ENCODE results near the gene TMEM69. TPM values are rescaled to one million over a fixed set of nuclear protein-coding genes. Genes with fewer than 3 reads are reported as not detected.

TMEM69 gene
- total RNA-seq, 6 experiments from 2014 or later = 7.5 to 17.5 (median 10.0) TPM

DNA sequence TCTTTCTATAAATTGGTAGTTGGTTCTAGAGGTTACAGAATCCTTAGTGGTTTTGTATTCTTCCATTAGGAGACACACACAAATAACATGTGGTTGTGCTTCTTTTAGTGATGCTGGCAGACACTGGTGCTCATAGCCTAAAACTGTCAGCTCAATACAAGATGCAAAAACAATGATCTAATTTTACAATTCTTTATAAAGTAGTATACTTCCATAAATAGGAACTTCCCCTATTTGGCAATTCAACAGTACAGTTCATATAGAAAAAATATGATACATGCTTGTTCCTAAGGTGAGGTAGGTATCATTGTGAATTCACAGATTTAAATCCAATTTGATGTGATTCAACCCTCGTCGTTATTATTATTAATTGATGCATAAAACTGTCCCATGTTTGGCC, 43.3 kb upstream of the TMEM69 start:
- no peak for DNase-seq
- no peaks in the 10 kb centered on the region for H3K27me3 ChIP-seq
- no peak overlapping the region for H3K27ac ChIP-seq
- peaks cover 0 to 7% (median 0%) of the 10 kb centered on the region in 4 donors for H3K4me1 ChIP-seq
- intact Hi-C loops (cut with DNase I) = no loop called here
- H3K4me3 ChIP-seq = no peak overlapping the region
- 95% methylated on average over 2 of the region's 2 CpGs for WGBS (ENCODE audit: insufficient coverage, low coverage, low lambda C conversion rate, missing lambda C conversion rate)
- no peaks in the 10 kb centered on the region for H3K9me3 ChIP-seq
- no peak for TF ChIP-seq POLR2A (IDR thresholded peaks at IDR 0.05)
- TF ChIP-seq, protein P1, sequence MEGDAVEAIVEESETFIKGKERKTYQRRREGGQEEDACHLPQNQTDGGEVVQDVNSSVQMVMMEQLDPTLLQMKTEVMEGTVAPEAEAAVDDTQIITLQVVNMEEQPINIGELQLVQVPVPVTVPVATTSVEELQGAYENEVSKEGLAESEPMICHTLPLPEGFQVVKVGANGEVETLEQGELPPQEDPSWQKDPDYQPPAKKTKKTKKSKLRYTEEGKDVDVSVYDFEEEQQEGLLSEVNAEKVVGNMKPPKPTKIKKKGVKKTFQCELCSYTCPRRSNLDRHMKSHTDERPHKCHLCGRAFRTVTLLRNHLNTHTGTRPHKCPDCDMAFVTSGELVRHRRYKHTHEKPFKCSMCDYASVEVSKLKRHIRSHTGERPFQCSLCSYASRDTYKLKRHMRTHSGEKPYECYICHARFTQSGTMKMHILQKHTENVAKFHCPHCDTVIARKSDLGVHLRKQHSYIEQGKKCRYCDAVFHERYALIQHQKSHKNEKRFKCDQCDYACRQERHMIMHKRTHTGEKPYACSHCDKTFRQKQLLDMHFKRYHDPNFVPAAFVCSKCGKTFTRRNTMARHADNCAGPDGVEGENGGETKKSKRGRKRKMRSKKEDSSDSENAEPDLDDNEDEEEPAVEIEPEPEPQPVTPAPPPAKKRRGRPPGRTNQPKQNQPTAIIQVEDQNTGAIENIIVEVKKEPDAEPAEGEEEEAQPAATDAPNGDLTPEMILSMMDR (IDR thresholded peaks at IDR 0.05) = no peak
- peaks cover 0 to 47% (median 1%) of the 10 kb centered on the region in 4 donors for H3K36me3 ChIP-seq
- ATAC-seq = no peak

GRCh38 chr1:45647248-45648021, 40.5 kb upstream of the TMEM69 start:
- 74% methylated on average over 7 of the region's 9 CpGs for WGBS (ENCODE audit: insufficient coverage, low coverage, low lambda C conversion rate, missing lambda C conversion rate)
- no peak overlapping the region for H3K27ac ChIP-seq
- ATAC-seq = peak; percentile 46 to 67 (median 55)

DNA sequence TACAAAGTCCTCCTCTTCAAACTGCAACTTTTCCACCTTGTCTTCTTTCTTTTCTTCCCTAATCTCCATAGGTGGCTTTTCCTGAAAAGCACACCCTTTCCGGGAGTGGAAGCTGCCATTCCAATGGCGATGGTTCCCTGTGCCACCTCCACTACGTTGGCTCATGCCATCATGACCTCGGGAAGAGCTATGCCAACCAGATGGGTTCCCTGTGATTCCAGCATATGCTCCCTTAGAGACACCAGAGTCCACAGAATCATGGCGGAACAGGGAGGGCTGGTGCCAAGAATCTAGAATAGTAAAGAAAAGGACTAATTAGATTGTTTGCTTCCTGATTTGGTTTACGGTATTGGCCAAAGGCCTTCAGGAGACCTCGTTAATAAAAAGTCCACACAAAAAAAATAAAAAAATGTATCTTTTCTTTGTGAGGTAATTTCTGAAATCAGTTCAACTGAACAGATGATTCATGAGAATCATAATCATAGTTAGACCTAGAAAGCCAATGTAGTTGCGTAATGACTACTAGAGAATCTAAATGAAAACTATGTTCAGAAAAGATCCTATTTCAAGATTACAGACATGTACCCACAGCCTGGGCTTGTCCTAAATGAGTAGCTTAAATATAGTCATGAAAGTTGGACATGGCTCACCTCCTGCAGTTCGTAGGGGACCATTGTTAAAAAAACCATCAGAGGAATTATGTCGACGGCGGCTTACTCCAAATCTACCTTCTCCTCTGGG, 33.3 kb upstream of the TMEM69 start:
- intact Hi-C loops (cut with DNase I) = no loop called here
- H3K9me3 ChIP-seq = no peaks in the 10 kb centered on the region
- H3K4me1 ChIP-seq = peaks cover 0 to 27% (median 13%) of the 10 kb centered on the region in 4 donors
- no peak overlapping the region for H3K4me3 ChIP-seq
- 93% methylated on average over 12 of the region's 12 CpGs for WGBS (ENCODE audit: insufficient coverage, low coverage, low lambda C conversion rate, missing lambda C conversion rate)
- TF ChIP-seq, protein P1 (IDR thresholded peaks at IDR 0.05) = no peak
- TF ChIP-seq POLR2A (IDR thresholded peaks at IDR 0.05) = no peak
- H3K27ac ChIP-seq = no peak overlapping the region
- H3K36me3 ChIP-seq = peaks cover 11 to 89% (median 34%) of the 10 kb centered on the region in 4 donors
- ATAC-seq (no peak), DNase-seq (no peak)
- H3K27me3 ChIP-seq = no peaks in the 10 kb centered on the region

More at GRCh38 chr1:45647248-45648021, 40.5 kb upstream of the TMEM69 start:
- no peak overlapping the region for H3K4me3 ChIP-seq
- TF ChIP-seq, protein P1 (IDR thresholded peaks at IDR 0.05) = no peak
- TF ChIP-seq POLR2A (IDR thresholded peaks at IDR 0.05) = no peak
- no peaks in the 10 kb centered on the region for H3K9me3 ChIP-seq
- no peaks in the 10 kb centered on the region for H3K4me1 ChIP-seq
- intact Hi-C loops (cut with DNase I) = no loop called here
- DNase-seq = no peak
- no peaks in the 10 kb centered on the region for H3K27me3 ChIP-seq
- H3K36me3 ChIP-seq = peaks cover 2 to 52% (median 15%) of the 10 kb centered on the region in 4 donors

GRCh38 chr1:45656573-45657226, 31.3 kb upstream of the TMEM69 start:
- intact Hi-C loops (cut with DNase I) = no loop called here
- H3K4me1 ChIP-seq = peaks cover 0 to 38% (median 13%) of the 10 kb centered on the region in 4 donors
- DNase-seq = no peak
- TF ChIP-seq, protein P1 (IDR thresholded peaks at IDR 0.05) = no peak
- TF ChIP-seq POLR2A (IDR thresholded peaks at IDR 0.05) = no peak
- peak overlapping the region in 1 of 3 donors; percentile 81 for H3K27ac ChIP-seq
- ATAC-seq = no peak
- H3K27me3 ChIP-seq = no peaks in the 10 kb centered on the region
- 93% methylated on average over 3 of the region's 3 CpGs for WGBS (ENCODE audit: insufficient coverage, low coverage, low lambda C conversion rate, missing lambda C conversion rate)
- no peaks in the 10 kb centered on the region for H3K9me3 ChIP-seq
- H3K36me3 ChIP-seq = peaks cover 7 to 88% (median 26%) of the 10 kb centered on the region in 4 donors
- no peak overlapping the region for H3K4me3 ChIP-seq

Measured in right lobe of liver (tissue), 6 donors.